Nephron (organoid): Measurements from ENCODE around the gene CHGA.

Experiments
- H3K27ac Mint-ChIP-seq, 3 experiments: 2 replicates each; pipeline ENCODE4 v1.8.0; 2020; ENCODE audit warnings: mixed read lengths in 3 of 3, mild to moderate bottlenecking in 2 of 3, moderate library complexity in 1 of 3
- H3K27me3 Mint-ChIP-seq: 2 replicates; pipeline ENCODE4 v1.8.0; 2021; ENCODE audit warnings: low read depth, mild to moderate bottlenecking, moderate library complexity, mixed read lengths
- H3K36me3 Mint-ChIP-seq: 2 replicates; pipeline ENCODE4 v1.8.0; 2020; ENCODE audit warnings: low read depth, mixed read lengths
- H3K4me1 Mint-ChIP-seq: 2 replicates; pipeline ENCODE4 v1.8.0; 2020; ENCODE audit warnings: mixed read lengths
- H3K4me3 Mint-ChIP-seq, 3 experiments: 2 replicates each; pipeline ENCODE4 v1.8.0; 2020; ENCODE audit warnings: mild to moderate bottlenecking in 3 of 3, mixed read lengths in 3 of 3, moderate library complexity in 2 of 3
- H3K9me3 Mint-ChIP-seq: 2 replicates; pipeline ENCODE4 v1.8.0; 2020; ENCODE audit warnings: mixed read lengths
- CTCF ChIP-seq, 3 experiments: fragments of 200-600 bp; sonication (generic); IDR thresholded peaks; one replicate each; pipeline ENCODE4 v1.5.0; 2021; ENCODE audit warnings: antibody characterized with exemption in 3 of 3; ENCODE audit not compliant: unreplicated experiment in 3 of 3

The CHGA gene

GRCh38 chr14:92900660-92901059 is 22.3 kb upstream of the CHGA start:
- H3K36me3 Mint-ChIP-seq: no peaks in the 10 kb centered on the region
- no peak overlapping the region for H3K4me3 Mint-ChIP-seq
- no peaks in the 10 kb centered on the region for H3K9me3 Mint-ChIP-seq
- H3K27ac Mint-ChIP-seq: no peak overlapping the region
- H3K27me3 Mint-ChIP-seq: peaks cover 73% of the 10 kb centered on the region
- no peak for TF ChIP-seq CTCF (IDR thresholded peaks at IDR 0.05; ENCODE audit: unreplicated experiment in 3 of 3)
- H3K4me1 Mint-ChIP-seq: peaks cover 4% of the 10 kb centered on the region

GRCh38 chr14:92902191-92902590 is 20.8 kb upstream of the CHGA start:
- TF ChIP-seq CTCF (IDR thresholded peaks at IDR 0.05; ENCODE audit: unreplicated experiment in 3 of 3): no peak

GRCh38 chr14:92902726-92903125 is 20.2 kb upstream of the CHGA start:
- H3K4me1 Mint-ChIP-seq: peaks cover 4% of the 10 kb centered on the region

More at GRCh38 chr14:92902191-92902590, 20.8 kb upstream of the CHGA start:
- Mint-ChIP-seq H3K27me3 (peaks cover 75% of the 10 kb centered on the region), H3K4me3 (no peak overlapping the region), H3K36me3 (no peaks in the 10 kb centered on the region), H3K4me1 (peaks cover 4% of the 10 kb centered on the region), H3K27ac (no peak overlapping the region), H3K9me3 (no peaks in the 10 kb centered on the region)

DNA sequence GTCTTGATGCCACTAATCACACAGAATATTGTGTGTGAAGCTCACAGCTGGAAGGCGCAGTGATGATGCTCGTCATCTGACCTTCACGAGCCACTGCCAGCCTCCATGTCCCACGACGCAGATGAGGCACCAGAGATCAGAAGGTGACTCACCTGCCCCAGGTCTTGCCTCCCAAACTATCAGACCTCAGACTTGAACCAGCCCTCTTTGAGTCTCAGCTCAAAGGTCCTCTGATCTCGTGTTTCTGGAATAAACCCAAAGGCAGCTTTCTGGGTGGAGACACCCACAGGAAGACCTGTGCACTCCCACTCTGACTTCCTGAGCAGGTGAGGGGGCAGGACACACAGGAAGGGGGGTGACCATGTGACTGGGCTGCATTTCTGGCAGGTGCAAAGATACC is 19.6 kb upstream of the CHGA start:
- no peak overlapping the region for H3K4me3 Mint-ChIP-seq
- H3K9me3 Mint-ChIP-seq: no peaks in the 10 kb centered on the region
- no peaks in the 10 kb centered on the region for H3K36me3 Mint-ChIP-seq
- peaks cover 4% of the 10 kb centered on the region for H3K4me1 Mint-ChIP-seq
- peaks cover 70% of the 10 kb centered on the region for H3K27me3 Mint-ChIP-seq
- no peak for TF ChIP-seq CTCF (IDR thresholded peaks at IDR 0.05; ENCODE audit: unreplicated experiment in 3 of 3)
- no peak overlapping the region for H3K27ac Mint-ChIP-seq

More at GRCh38 chr14:92902726-92903125, 20.2 kb upstream of the CHGA start:
- H3K27ac Mint-ChIP-seq: no peak overlapping the region
- H3K27me3 Mint-ChIP-seq: peaks cover 76% of the 10 kb centered on the region
- TF ChIP-seq CTCF (IDR thresholded peaks at IDR 0.05; ENCODE audit: unreplicated experiment in 3 of 3): no peak
- no peaks in the 10 kb centered on the region for H3K9me3 Mint-ChIP-seq
- H3K36me3 Mint-ChIP-seq: no peaks in the 10 kb centered on the region
- H3K4me3 Mint-ChIP-seq: no peak overlapping the region

GRCh38 chr14:92905667-92906066 is 17.3 kb upstream of the CHGA start:
- H3K4me1 Mint-ChIP-seq: peaks cover 4% of the 10 kb centered on the region
- H3K27me3 Mint-ChIP-seq: peaks cover 50% of the 10 kb centered on the region
- H3K9me3 Mint-ChIP-seq: no peaks in the 10 kb centered on the region
- H3K36me3 Mint-ChIP-seq: no peaks in the 10 kb centered on the region
- H3K27ac Mint-ChIP-seq: no peak overlapping the region
- H3K4me3 Mint-ChIP-seq: no peak overlapping the region
- no peak for TF ChIP-seq CTCF (IDR thresholded peaks at IDR 0.05; ENCODE audit: unreplicated experiment in 3 of 3)

DNA sequence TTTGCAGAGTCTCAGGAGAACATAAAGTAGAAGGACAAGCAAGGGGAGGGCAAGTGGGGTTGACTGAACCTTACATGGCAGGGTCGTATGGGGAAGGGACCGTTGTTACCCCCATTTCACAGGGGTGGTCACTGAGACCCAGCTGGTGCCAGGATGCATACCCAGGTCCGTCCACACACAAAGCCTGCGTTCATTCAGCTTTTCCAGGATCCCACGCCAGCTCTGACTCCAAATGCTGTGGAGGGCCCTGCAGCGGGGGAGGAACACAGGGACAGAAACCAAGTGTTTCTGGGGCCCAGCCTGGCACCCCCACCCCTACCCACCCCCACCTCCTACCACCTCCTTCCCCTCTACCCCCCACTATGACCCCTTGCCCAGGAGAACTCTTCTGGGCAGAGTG is 16.5 kb upstream of the CHGA start:
- H3K27ac Mint-ChIP-seq: no peak overlapping the region
- H3K4me3 Mint-ChIP-seq: no peak overlapping the region
- peaks cover 4% of the 10 kb centered on the region for H3K4me1 Mint-ChIP-seq
- no peaks in the 10 kb centered on the region for H3K9me3 Mint-ChIP-seq
- H3K36me3 Mint-ChIP-seq: no peaks in the 10 kb centered on the region
- TF ChIP-seq CTCF (IDR thresholded peaks at IDR 0.05; ENCODE audit: unreplicated experiment in 3 of 3): no peak
- H3K27me3 Mint-ChIP-seq: peaks cover 48% of the 10 kb centered on the region
